MCF 10A (cell line): ENCODE data around the gene ZDHHC17. TPM values are rescaled to one million over a fixed set of nuclear protein-coding genes. Genes with fewer than 3 reads are reported as not detected.

ENCODE experiments used
- BruUV-seq: library from RNA; stranded (reverse); fragments of 400-500 nt; replicated peaks from 2 replicates; lab custom pipeline; 2021; lab: Mats Ljungman, UMichigan
- CTCF ChIA-PET: fragments of 300-600 bp; sonication (Branson Sonifier 250); formaldehyde crosslinking; extraction: SDS; loops from one replicate; lab custom pipeline; 2021; ENCODE audit warnings: antibody characterized with exemption, inconsistent platforms; lab: Yijun Ruan, JAX
- POLR2A ChIA-PET: fragments of 300-600, 350-650 bp; sonication (Branson Sonifier 250); formaldehyde crosslinking; extraction: SDS; loops from one replicate; lab custom pipeline; 2020; ENCODE audit warnings: antibody characterized with exemption, inconsistent platforms; lab: Yijun Ruan, JAX
- DNase-seq: peaks from one replicate; pipeline ENCODE4 v3.0.0-alpha.2; 2018; ENCODE audit not compliant: unreplicated experiment
- H3K27ac Mint-ChIP-seq: one replicate; pipeline ENCODE4 v1.8.0; 2022; ENCODE audit warnings: mild to moderate bottlenecking, low read depth, mixed read lengths; ENCODE audit not compliant: unreplicated experiment
- H3K27me3 Mint-ChIP-seq: one replicate; pipeline ENCODE4 v1.8.0; 2022; ENCODE audit warnings: mixed read lengths; ENCODE audit not compliant: insufficient read depth, unreplicated experiment
- H3K36me3 Mint-ChIP-seq: one replicate; pipeline ENCODE4 v1.8.0; 2022; ENCODE audit warnings: mild to moderate bottlenecking, moderate library complexity, mixed read lengths; ENCODE audit not compliant: insufficient read depth, unreplicated experiment
- H3K4me1 Mint-ChIP-seq: one replicate; pipeline ENCODE4 v1.8.0; 2022; ENCODE audit warnings: mixed read lengths; ENCODE audit not compliant: insufficient read depth, unreplicated experiment
- H3K4me3 Mint-ChIP-seq: one replicate; pipeline ENCODE4 v1.8.0; 2022; ENCODE audit warnings: mild to moderate bottlenecking, moderate library complexity, mixed read lengths; ENCODE audit not compliant: unreplicated experiment
- H3K9me3 Mint-ChIP-seq: one replicate; pipeline ENCODE4 v1.8.0; 2022; ENCODE audit warnings: mixed read lengths; ENCODE audit not compliant: unreplicated experiment
- intact Hi-C: fragments of 100-400 bp; cut with micrococcal nuclease; formaldehyde crosslinking; loops from 2 replicates; pipeline ENCODE4 v1.14.1; 2022
- total RNA-seq: library from RNA; stranded (reverse); gene quantifications from 2 replicates; pipeline ENCODE4 v1.2.3, GENCODE V29; 2022
- TF ChIP-seq, protein P1 (sequence below): fragments of 200-600 bp; IDR thresholded peaks from one replicate; pipeline ENCODE4 v1.8.0; 2022; ENCODE audit warnings: antibody characterized with exemption, mild to moderate bottlenecking; ENCODE audit not compliant: unreplicated experiment

ZDHHC17 gene
- total RNA-seq, 1 experiment from 2014 or later = 26.9 TPM

DNA sequence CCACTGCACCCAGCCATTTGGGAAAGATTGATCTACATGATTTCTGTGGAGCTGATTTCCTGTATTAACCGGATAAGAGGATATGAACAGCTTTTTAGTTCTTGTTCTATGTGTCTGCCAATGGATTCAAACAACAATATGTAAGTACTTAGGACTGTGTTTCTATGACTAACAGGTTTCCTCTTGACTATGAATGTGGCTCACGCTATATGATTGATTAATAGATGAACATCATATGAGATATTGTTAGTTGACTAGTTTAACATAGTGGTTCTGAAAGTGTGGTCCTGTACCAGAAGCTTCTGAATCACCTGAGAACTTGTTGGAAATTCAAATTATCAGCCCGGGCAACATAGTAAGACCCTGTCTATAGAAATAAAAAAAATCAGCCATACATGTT lies 127.7 kb downstream of the ZDHHC17 start:
- DNase-seq = no peak
- ChIA-PET POLR2A (interaction anchor here (1.3 to 2.3 kb wide), 2 partner anchors 10 to 13 kb away, joined by 6 to 15 read pairs; partner anchors contain the start of gene CSRP2), CTCF (interaction anchor here (0.6 to 1.3 kb wide), 4 partner anchors 12 to 610 kb away, joined by 3 read pairs; partner anchors contain the start of gene CSRP2)
- Mint-ChIP-seq H3K27ac (no peak overlapping the region), H3K27me3 (no peaks in the 10 kb centered on the region), H3K36me3 (no peaks in the 10 kb centered on the region), H3K4me1 (peaks cover 9% of the 10 kb centered on the region), H3K9me3 (no peaks in the 10 kb centered on the region), H3K4me3 (no peak overlapping the region)
- intact Hi-C loops = no loop called here
- TF ChIP-seq, protein P1, sequence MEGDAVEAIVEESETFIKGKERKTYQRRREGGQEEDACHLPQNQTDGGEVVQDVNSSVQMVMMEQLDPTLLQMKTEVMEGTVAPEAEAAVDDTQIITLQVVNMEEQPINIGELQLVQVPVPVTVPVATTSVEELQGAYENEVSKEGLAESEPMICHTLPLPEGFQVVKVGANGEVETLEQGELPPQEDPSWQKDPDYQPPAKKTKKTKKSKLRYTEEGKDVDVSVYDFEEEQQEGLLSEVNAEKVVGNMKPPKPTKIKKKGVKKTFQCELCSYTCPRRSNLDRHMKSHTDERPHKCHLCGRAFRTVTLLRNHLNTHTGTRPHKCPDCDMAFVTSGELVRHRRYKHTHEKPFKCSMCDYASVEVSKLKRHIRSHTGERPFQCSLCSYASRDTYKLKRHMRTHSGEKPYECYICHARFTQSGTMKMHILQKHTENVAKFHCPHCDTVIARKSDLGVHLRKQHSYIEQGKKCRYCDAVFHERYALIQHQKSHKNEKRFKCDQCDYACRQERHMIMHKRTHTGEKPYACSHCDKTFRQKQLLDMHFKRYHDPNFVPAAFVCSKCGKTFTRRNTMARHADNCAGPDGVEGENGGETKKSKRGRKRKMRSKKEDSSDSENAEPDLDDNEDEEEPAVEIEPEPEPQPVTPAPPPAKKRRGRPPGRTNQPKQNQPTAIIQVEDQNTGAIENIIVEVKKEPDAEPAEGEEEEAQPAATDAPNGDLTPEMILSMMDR = no peak
- no TSS peak for BruUV-seq

DNA sequence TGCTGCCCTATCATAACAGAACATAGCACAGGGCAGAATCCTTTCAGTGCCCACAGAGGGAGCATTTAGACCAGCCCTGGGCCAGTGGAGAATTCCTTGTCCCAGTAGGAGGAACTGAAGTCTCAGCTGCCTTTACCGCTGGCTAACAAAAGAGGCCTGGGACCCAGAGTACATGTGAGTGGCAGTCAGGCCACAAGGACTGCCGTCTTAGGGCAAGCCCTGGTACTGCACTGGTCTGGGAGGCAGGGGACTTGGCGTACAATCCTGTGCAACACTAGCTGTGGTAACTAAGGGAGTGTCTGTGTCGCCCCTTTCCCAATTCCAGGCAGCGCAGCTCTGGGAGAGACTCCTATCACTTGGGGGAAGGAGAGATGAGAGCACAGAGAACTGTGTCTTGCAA lies 131.9 kb downstream of the ZDHHC17 start:
- H3K4me1 Mint-ChIP-seq = peaks cover 4% of the 10 kb centered on the region
- no peaks in the 10 kb centered on the region for H3K9me3 Mint-ChIP-seq
- ChIA-PET CTCF (no interaction called here), POLR2A (no interaction called here)
- TF ChIP-seq, protein P1 = no peak
- no peak overlapping the region for H3K4me3 Mint-ChIP-seq
- no TSS peak for BruUV-seq
- no peaks in the 10 kb centered on the region for H3K36me3 Mint-ChIP-seq
- no peak overlapping the region for H3K27ac Mint-ChIP-seq
- no peaks in the 10 kb centered on the region for H3K27me3 Mint-ChIP-seq
- intact Hi-C loops = no loop called here
- DNase-seq = no peak

DNA sequence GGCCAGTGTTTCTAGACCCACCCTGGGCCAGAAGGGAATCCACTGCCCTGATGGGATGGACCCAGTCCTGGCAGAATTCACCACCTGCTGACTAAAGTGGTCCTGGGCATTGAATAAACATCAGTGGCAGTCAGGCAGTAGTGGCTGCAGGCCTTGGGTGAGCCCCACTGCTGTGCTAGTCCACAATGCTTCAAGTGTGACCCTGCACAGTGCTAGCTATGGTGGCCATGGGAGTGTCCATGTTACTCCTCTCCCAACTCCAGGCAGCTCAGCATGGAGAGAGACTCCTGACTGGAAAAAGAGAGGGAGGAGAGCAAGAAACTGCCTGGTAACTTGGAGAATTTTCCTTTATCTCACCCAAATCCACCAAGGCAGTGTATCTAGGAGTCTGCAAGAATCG lies 132.4 kb downstream of the ZDHHC17 start:
- POLR2A ChIA-PET = no interaction called here
- BruUV-seq = no TSS peak
- H3K4me3 Mint-ChIP-seq = no peak overlapping the region
- intact Hi-C loops = no loop called here
- no peaks in the 10 kb centered on the region for H3K4me1 Mint-ChIP-seq
- TF ChIP-seq, protein P1 = no peak
- no peak for DNase-seq
- CTCF ChIA-PET = no interaction called here
- no peaks in the 10 kb centered on the region for H3K27me3 Mint-ChIP-seq
- H3K9me3 Mint-ChIP-seq = no peaks in the 10 kb centered on the region
- no peak overlapping the region for H3K27ac Mint-ChIP-seq
- no peaks in the 10 kb centered on the region for H3K36me3 Mint-ChIP-seq

DNA sequence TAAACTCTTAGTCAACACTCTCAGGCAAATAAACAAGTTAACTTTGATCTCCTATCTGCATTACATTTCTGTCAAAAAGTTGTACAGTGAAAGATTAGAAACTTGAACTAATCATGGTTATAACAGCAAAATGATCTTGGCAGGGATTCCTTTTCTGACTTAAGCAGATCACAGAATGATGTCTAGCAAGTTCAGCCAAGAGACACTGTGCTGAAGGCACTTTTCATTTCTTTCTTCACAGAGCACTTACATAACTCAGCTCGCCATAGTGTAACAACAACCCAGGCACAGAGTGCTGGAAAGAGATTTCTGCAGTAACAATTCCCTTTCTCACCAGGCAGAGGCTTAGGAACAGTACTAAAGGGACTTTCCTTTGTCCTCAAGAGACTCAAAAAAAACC lies 134.5 kb downstream of the ZDHHC17 start:
- Mint-ChIP-seq H3K27ac (no peak overlapping the region), H3K9me3 (no peaks in the 10 kb centered on the region), H3K27me3 (no peaks in the 10 kb centered on the region), H3K36me3 (no peaks in the 10 kb centered on the region), H3K4me1 (no peaks in the 10 kb centered on the region), H3K4me3 (no peak overlapping the region)
- ChIA-PET CTCF (no interaction called here), POLR2A (no interaction called here)
- BruUV-seq = no TSS peak
- DNase-seq = no peak
- intact Hi-C loops = no loop called here
- TF ChIP-seq, protein P1 = no peak
